Esophagus muscularis mucosa (tissue), 4 donors: ENCODE measurements around the gene LAMTOR5.

Experiments used
- CTCF ChIP-seq, 3 experiments: fragments of 200-600 bp in 2 of 3; fragments of 450-650 bp in 1 of 3; sonication (generic) in 2 of 3; IDR thresholded peaks; one replicate each; pipeline ENCODE4 v1.5.1; 2017 to 2019; ENCODE audit warnings: antibody characterized with exemption in 3 of 3, mild to moderate bottlenecking in 2 of 3, moderate library complexity in 1 of 3
- EP300 ChIP-seq: sonication (generic); formaldehyde crosslinking; IDR thresholded peaks from one replicate; pipeline ENCODE4 v1.6.1; 2017; ENCODE audit warnings: antibody characterized with exemption
- POLR2A ChIP-seq: fragments of 450-650 bp; IDR thresholded peaks from one replicate; pipeline ENCODE4 v1.6.1; 2017; ENCODE audit warnings: antibody characterized with exemption, moderate library complexity, mild to moderate bottlenecking, low read depth
- POLR2AphosphoS5 ChIP-seq, 2 donors: sonication (generic); formaldehyde crosslinking; IDR thresholded peaks; one replicate each; pipeline ENCODE4 v1.6.1; 2017; ENCODE audit warnings: antibody characterized with exemption in 2 of 2

- TF ChIP-seq CTCF (IDR thresholded peaks at IDR 0.05) (no peak), POLR2AphosphoS5 (IDR thresholded peaks at IDR 0.05) (no peak), POLR2A (no peak), EP300 (no peak)
These were observed 26.7 kb downstream of the LAMTOR5 start for GRCh38 chr1:110380672-110381283.
